Chondrocyte (in vitro differentiated cells): ENCODE data around the gene CPSF7. TPM values are rescaled to one million over a fixed set of nuclear protein-coding genes. Genes with fewer than 3 reads are reported as not detected.
A peak's percentile ranks its signal among the peaks of the same experiment; 100 is the strongest.

Experiments
- DNase-seq: peaks from one replicate; pipeline ENCODE4 v3.0.0; 2021; ENCODE audit warnings: mixed read lengths, low spot score
- H3K27ac Mint-ChIP-seq: one replicate; pipeline ENCODE4 v1.8.0; 2021; ENCODE audit warnings: mild to moderate bottlenecking, moderate library complexity, mixed read lengths; ENCODE audit not compliant: unreplicated experiment
- H3K27me3 Mint-ChIP-seq: 2 replicates; pipeline ENCODE4 v1.8.0; 2021; ENCODE audit warnings: low read depth, mixed read lengths
- H3K36me3 Mint-ChIP-seq: 2 replicates; pipeline ENCODE4 v1.8.0; 2021; ENCODE audit warnings: low read depth, mixed read lengths
- H3K4me1 Mint-ChIP-seq: 2 replicates; pipeline ENCODE4 v1.8.0; 2021; ENCODE audit warnings: low read depth, mild to moderate bottlenecking, mixed read lengths
- H3K4me3 Mint-ChIP-seq: one replicate; pipeline ENCODE4 v1.8.0; 2021; ENCODE audit warnings: mild to moderate bottlenecking, moderate library complexity, mixed read lengths; ENCODE audit not compliant: unreplicated experiment
- H3K9me3 Mint-ChIP-seq: 2 replicates; pipeline ENCODE4 v1.8.0; 2021; ENCODE audit warnings: low read depth, mixed read lengths
- CTCF ChIP-seq: fragments of 200-600 bp; sonication (generic); IDR thresholded peaks from 2 replicates; pipeline ENCODE4 v1.5.0; 2021; ENCODE audit warnings: antibody characterized with exemption, mild to moderate bottlenecking, moderate library complexity
- total RNA-seq: library from RNA; stranded (reverse); gene quantifications from 3 replicates; pipeline ENCODE4 v1.2.1, GENCODE V29; 2021

Gene CPSF7
- total RNA-seq, 1 donor from 2014 or later = 61.2 TPM

- Mint-ChIP-seq H3K9me3 (no peaks in the 10 kb centered on the region), H3K4me3 (no peak overlapping the region), H3K27me3 (no peaks in the 10 kb centered on the region), H3K27ac (peak overlapping the region; percentile 79), H3K4me1 (peaks cover 17% of the 10 kb centered on the region), H3K36me3 (peaks cover 39% of the 10 kb centered on the region)
- no peak for DNase-seq
- no peak for TF ChIP-seq CTCF
Observed at GRCh38 chr11:61418136-61418535, 11.6 kb downstream of the CPSF7 start.

GRCh38 chr11:61417670-61418069 lies 12.1 kb downstream of the CPSF7 start:
- H3K4me3 Mint-ChIP-seq = no peak overlapping the region
- peaks cover 39% of the 10 kb centered on the region for H3K36me3 Mint-ChIP-seq
- H3K27ac Mint-ChIP-seq = peak overlapping the region; percentile 79

GRCh38 chr11:61416941-61417340 lies 12.8 kb downstream of the CPSF7 start:
- no peak for DNase-seq
- Mint-ChIP-seq H3K9me3 (no peaks in the 10 kb centered on the region), H3K4me1 (peaks cover 17% of the 10 kb centered on the region), H3K36me3 (peaks cover 39% of the 10 kb centered on the region), H3K27me3 (no peaks in the 10 kb centered on the region), H3K4me3 (no peak overlapping the region), H3K27ac (peak overlapping the region; percentile 74)
- no peak for TF ChIP-seq CTCF

More at GRCh38 chr11:61417670-61418069, 12.1 kb downstream of the CPSF7 start:
- Mint-ChIP-seq H3K9me3 (no peaks in the 10 kb centered on the region), H3K4me1 (peaks cover 17% of the 10 kb centered on the region), H3K27me3 (no peaks in the 10 kb centered on the region)
- DNase-seq = no peak
- no peak for TF ChIP-seq CTCF

- Mint-ChIP-seq H3K27me3 (no peaks in the 10 kb centered on the region), H3K9me3 (no peaks in the 10 kb centered on the region), H3K4me1 (peaks cover 17% of the 10 kb centered on the region), H3K4me3 (no peak overlapping the region), H3K36me3 (peaks cover 42% of the 10 kb centered on the region), H3K27ac (no peak overlapping the region)
- DNase-seq = no peak
- TF ChIP-seq CTCF = no peak
Observed at GRCh38 chr11:61415381-61415780, 14.4 kb downstream of the CPSF7 start.

- Mint-ChIP-seq H3K36me3 (peaks cover 36% of the 10 kb centered on the region), H3K9me3 (no peaks in the 10 kb centered on the region), H3K4me1 (peaks cover 17% of the 10 kb centered on the region), H3K4me3 (no peak overlapping the region), H3K27ac (peak overlapping the region; percentile 61), H3K27me3 (no peaks in the 10 kb centered on the region)
- no peak for DNase-seq
- TF ChIP-seq CTCF = no peak
Observed at GRCh38 chr11:61414547-61414946, 15.2 kb downstream of the CPSF7 start.
